ENCODE data around the gene GORASP1.

GORASP1 gene

DNA sequence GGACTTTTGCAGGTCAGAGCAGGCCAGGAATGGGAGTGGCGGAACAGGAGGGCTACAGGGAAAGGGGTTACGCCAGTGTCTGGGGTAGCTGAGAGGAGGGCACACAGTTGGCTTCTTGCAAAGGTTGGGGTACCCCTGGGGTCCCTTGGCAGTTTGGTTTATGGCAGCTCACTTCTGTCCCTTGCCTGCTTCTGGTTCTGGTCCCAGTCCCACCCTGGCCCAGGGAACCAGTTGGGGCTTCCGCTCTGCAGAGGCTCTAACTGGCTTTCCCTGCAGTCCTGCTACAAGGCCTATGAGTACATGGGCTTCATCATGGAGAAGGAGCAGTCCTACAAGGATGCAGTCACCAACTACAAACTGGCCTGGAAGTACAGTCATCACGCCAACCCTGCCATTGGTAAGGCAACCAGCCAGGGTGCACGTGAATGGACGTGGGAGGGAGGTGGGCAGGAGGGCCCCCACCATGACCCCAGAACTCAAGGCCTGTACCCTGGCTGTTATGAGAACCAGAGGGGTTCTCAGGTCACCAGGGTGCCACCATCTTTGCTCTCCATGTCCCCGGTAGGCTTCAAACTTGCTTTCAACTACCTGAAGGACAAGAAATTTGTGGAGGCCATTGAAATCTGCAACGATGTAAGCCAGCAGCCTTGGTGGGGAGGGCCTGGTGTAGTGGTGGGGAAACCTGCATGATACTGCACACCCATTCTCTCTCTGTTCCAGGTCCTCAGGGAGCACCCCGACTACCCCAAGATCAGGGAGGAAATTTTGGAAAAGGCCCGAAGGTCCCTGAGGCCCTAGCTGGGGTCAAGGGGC is 30.8 kb upstream of the GORASP1 start:
- H3K4me3 ChIP-seq (ENCODE audit: low read length) = no peak overlapping the region
- peaks cover 36% of the 10 kb centered on the region for H3K4me1 ChIP-seq (ENCODE audit: control insufficient read depth, insufficient read depth, low read length)
- no peaks in the 10 kb centered on the region for H3K27me3 ChIP-seq (ENCODE audit: control insufficient read depth, insufficient read depth, low read length)
- peaks cover 13% of the 10 kb centered on the region for H3K36me3 ChIP-seq (ENCODE audit: control insufficient read depth, insufficient read depth, low read length)
- H3K9ac ChIP-seq (ENCODE audit: low read length) = no peak overlapping the region
- no peaks in the 10 kb centered on the region for H3K9me3 ChIP-seq (ENCODE audit: control insufficient read depth, low read length)

DNA sequence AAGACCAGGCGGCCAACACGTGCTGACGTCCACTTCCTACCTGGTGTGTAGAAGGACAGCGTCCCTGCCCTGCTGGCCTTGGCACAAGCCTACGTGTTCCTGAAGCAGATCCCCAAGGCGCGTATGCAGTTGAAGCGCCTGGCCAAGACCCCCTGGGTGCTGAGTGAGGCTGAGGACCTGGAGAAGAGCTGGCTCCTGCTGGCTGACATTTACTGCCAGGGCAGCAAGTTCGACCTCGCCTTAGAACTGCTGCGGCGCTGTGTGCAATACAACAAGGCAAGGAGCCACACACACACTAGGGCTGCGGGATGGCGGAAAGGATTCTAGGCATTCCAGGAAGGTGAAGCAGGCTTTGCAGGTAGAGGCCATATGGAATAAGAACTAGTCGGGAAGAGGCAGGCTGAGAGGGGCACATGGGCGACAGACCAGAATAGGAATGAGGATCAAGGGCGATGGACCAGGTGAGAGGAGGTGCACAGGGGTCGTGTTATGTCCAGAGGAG is 30.1 kb upstream of the GORASP1 start:
- Histone ChIP-seq H3K27me3 (ENCODE audit: control insufficient read depth, insufficient read depth, low read length) (no peaks in the 10 kb centered on the region), H3K9me3 (ENCODE audit: control insufficient read depth, low read length) (no peaks in the 10 kb centered on the region), H3K4me1 (ENCODE audit: control insufficient read depth, insufficient read depth, low read length) (peaks cover 31% of the 10 kb centered on the region), H3K9ac (ENCODE audit: low read length) (no peak overlapping the region), H3K4me3 (ENCODE audit: low read length) (no peak overlapping the region), H3K36me3 (ENCODE audit: control insufficient read depth, insufficient read depth, low read length) (peaks cover 6% of the 10 kb centered on the region)

DNA sequence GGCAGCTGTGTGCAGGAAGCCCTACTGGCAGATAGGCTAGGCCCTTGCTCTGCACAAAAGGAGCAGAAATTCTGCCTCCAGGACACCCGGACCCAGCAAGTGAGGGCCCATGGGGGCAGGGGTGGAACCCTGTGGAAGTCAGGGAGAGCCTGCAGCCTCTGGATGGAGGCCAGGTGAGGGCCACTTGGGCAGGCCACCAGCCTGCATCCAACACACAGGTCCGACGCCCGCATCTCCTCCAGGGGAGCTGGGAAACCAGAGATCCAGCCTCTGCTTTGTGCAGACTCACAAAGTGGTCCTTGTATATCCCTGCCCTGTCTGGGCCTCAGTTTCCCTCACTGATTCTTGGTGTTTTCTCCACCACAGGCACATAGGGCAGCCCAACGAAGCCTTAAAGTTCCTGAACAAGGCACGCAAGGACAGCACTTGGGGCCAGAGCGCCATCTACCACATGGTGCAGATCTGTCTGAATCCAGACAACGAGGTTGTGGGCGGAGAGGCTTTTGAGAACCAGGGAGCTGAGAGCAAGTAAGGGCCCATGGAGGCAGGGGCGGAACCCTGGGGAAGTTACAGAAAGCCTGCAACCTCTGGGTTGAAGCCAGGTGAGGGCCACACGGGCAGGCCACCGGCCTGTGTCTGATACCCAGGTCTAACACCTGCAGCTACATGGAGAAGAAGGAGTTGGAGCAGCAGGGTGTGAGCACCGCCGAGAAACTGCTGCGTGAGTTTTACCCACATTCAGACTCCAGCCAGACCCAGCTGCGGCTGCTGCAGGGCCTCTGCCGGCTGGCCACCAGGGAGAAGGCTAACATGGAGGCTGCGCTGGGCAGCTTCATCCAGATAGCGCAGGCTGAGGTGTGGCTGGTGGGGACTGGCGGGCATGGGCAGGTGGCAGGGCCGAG is 29.4 kb upstream of the GORASP1 start:
- peaks cover 30% of the 10 kb centered on the region for H3K4me1 ChIP-seq (ENCODE audit: control insufficient read depth, insufficient read depth, low read length)
- no peaks in the 10 kb centered on the region for H3K27me3 ChIP-seq (ENCODE audit: control insufficient read depth, insufficient read depth, low read length)
- H3K9me3 ChIP-seq (ENCODE audit: control insufficient read depth, low read length) = no peaks in the 10 kb centered on the region
- no peak overlapping the region for H3K9ac ChIP-seq (ENCODE audit: low read length)
- no peak overlapping the region for H3K4me3 ChIP-seq (ENCODE audit: low read length)
- H3K36me3 ChIP-seq (ENCODE audit: control insufficient read depth, insufficient read depth, low read length) = no peaks in the 10 kb centered on the region

DNA sequence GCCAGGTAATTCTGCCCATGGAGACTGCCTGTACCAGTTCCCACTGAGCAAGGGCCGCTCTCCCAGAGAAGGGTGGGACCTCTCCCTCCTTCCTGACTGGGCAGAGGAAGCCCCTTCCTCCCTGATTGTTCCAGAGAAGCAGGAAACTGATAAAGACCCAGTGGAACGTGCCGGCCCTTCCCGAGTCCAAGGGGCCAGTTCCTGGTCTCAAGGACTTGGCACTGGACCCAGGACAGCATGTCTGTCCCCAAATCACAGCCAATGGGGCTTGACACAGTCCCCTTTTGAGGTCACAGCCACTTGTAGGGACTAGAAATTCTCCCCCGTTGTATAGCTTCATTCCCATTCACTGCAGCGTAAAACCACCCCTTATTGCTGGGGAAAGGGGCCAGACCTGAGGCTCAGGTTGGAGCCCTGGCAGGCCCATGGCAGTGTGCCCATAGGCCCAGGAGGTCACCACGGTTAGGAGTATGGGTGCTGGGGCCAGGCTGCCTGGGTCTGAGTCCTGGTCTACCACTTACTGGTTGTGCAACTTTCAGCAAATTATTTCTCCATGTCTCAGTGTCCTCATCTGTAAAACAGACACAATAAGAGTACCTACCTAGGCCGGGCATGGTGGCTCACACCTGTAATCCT is 27.9 kb upstream of the GORASP1 start:
- Histone ChIP-seq H3K4me1 (ENCODE audit: control insufficient read depth, insufficient read depth, low read length) (peaks cover 23% of the 10 kb centered on the region), H3K9ac (ENCODE audit: low read length) (no peak overlapping the region), H3K9me3 (ENCODE audit: control insufficient read depth, low read length) (no peaks in the 10 kb centered on the region), H3K36me3 (ENCODE audit: control insufficient read depth, insufficient read depth, low read length) (no peaks in the 10 kb centered on the region), H3K27me3 (ENCODE audit: control insufficient read depth, insufficient read depth, low read length) (no peaks in the 10 kb centered on the region), H3K4me3 (ENCODE audit: low read length) (no peak overlapping the region)

DNA sequence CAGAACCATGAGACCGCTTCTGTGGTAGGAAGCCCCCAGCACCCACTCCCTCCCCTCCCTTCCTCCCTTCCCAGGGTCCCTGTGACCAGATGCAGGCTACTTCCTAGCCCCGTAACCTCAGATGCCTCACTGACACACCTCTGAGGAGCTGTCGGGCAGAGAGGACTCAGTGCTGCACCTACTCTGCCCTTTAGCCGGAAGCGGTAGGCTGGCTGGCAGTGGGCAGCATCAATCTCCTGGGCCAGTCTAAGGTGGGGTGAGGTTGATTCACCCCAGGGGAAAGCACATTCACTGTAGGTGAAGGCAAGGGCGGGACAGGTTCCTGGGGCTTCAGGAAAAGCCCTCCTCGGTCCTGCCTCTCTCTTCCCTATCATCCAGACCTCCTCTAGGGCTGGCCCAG is 26.9 kb upstream of the GORASP1 start:
- Histone ChIP-seq H3K4me3 (ENCODE audit: low read length) (no peak overlapping the region), H3K36me3 (ENCODE audit: control insufficient read depth, insufficient read depth, low read length) (no peaks in the 10 kb centered on the region), H3K4me1 (ENCODE audit: control insufficient read depth, insufficient read depth, low read length) (peaks cover 22% of the 10 kb centered on the region), H3K27me3 (ENCODE audit: control insufficient read depth, insufficient read depth, low read length) (no peaks in the 10 kb centered on the region), H3K9me3 (ENCODE audit: control insufficient read depth, low read length) (no peaks in the 10 kb centered on the region), H3K9ac (ENCODE audit: low read length) (no peak overlapping the region)

DNA sequence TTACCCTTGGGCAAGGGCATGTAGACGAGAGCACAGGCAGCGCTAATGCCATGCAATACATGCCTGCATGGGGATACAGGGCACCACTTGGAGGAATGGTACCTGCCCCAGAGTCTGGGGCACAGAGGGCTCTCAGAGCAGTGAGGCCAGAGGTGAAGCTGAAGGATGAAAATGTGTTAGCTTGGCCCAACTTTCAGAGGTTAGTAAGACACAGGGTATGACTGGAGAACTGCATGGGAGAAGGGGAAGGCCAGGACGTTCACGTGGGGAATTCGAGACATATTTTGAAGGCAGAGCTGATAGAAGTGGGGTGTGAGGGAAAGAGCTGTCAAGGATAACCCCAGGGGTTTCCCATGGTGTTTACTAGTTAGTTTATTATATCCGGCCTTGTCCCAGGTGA is 26.4 kb upstream of the GORASP1 start:
- no peaks in the 10 kb centered on the region for H3K9me3 ChIP-seq (ENCODE audit: control insufficient read depth, low read length)
- no peaks in the 10 kb centered on the region for H3K36me3 ChIP-seq (ENCODE audit: control insufficient read depth, insufficient read depth, low read length)
- no peak overlapping the region for H3K9ac ChIP-seq (ENCODE audit: low read length)
- peaks cover 22% of the 10 kb centered on the region for H3K4me1 ChIP-seq (ENCODE audit: control insufficient read depth, insufficient read depth, low read length)
- no peak overlapping the region for H3K4me3 ChIP-seq (ENCODE audit: low read length)
- H3K27me3 ChIP-seq (ENCODE audit: control insufficient read depth, insufficient read depth, low read length) = no peaks in the 10 kb centered on the region

DNA sequence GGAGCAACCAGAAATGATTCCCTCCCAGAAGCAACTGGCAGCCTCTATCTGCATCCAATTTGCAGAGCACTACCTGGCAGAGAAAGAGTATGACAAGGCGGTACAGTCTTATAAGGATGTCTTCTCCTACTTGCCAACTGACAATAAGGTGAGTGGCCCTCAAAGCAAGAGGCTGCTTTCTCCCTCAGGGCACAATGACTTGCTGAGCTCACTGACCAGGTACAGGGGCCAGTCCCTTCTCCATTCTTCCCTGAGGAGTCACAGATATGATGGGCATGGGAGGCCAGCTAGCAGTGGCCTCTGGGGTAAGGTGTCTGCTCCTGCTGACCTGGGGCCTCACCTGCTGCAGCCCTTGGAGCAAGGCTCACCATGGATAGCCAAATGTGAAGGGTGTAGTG is 25.7 kb upstream of the GORASP1 start:
- Histone ChIP-seq H3K36me3 (ENCODE audit: control insufficient read depth, insufficient read depth, low read length) (no peaks in the 10 kb centered on the region), H3K4me3 (ENCODE audit: low read length) (no peak overlapping the region), H3K4me1 (ENCODE audit: control insufficient read depth, insufficient read depth, low read length) (peaks cover 22% of the 10 kb centered on the region), H3K9me3 (ENCODE audit: control insufficient read depth, low read length) (no peaks in the 10 kb centered on the region), H3K27me3 (ENCODE audit: control insufficient read depth, insufficient read depth, low read length) (no peaks in the 10 kb centered on the region), H3K9ac (ENCODE audit: low read length) (no peak overlapping the region)

DNA sequence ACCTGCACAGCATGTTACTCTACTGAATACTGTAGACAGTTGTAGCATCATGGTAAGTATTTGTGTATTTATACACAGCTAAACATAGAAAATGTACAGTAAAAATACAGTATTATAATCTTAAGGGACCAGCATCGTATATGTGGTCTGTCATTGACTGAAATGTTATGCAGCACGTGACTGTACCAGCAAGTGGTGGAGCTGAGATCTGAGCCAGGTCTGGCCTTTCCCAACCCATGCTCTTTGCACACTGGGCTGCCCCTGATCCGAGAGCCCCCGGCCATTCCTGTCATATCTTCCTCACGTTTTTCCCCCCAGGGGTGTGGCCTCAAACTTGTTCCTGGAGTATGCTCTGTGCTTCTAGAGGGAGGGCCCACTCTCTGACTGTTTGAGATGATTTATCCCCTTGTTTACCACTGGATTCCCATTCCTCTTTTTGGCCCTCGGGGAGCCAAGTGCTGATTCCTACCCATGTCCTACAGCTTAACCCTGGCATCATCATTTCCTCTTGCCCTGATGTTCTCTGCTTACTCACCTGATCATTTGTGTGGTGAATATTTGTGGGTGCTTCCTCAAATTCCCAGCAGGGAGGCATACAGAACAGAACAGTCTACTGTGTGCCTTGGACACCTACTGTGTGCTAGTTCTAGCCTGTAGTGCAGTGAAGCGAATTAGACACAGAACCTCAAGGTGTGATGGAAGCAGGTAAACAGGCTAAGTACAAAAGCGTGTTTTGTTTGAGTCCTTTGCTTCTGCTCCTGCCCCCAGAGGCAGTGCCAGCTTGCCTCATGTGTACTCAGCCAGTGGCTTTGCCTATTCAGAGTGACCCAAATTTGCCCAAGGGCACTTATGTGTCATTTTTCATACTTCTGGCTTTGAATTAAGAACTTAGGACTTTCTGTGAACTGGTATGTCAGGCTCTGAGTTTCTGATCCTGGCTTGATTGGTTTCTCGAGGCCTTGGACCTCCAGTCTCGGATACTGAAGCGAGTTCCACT is 25.0 kb upstream of the GORASP1 start:
- Histone ChIP-seq H3K27me3 (ENCODE audit: control insufficient read depth, insufficient read depth, low read length) (no peaks in the 10 kb centered on the region), H3K4me3 (ENCODE audit: low read length) (no peak overlapping the region), H3K4me1 (ENCODE audit: control insufficient read depth, insufficient read depth, low read length) (peaks cover 26% of the 10 kb centered on the region), H3K36me3 (ENCODE audit: control insufficient read depth, insufficient read depth, low read length) (no peaks in the 10 kb centered on the region), H3K9me3 (ENCODE audit: control insufficient read depth, low read length) (no peaks in the 10 kb centered on the region), H3K9ac (ENCODE audit: low read length) (no peak overlapping the region)

DNA sequence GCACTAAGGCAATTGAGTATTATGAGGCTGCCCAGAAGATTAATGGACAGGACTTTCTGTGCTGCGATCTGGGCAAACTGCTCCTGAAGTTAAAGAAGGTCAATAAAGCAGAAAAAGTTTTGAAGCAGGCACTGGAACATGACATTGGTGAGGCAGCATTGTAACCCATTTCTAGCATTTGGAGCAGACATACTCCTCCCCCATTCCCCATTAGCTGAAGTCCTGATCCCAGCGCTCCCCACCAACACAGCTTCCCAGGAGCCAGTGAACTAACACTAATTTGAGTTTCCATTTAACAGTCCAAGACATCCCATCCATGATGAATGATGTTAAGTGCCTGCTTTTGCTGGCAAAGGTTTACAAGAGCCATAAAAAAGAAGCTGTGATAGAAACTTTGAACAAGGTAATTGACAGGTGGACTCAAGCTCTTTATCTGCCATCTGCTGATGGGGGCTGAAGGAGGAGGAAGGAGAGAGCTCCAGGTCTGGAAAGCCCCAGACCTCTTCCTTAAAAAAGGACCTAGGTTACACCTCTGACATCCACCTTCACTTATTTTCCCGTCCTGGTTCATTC is 23.4 kb upstream of the GORASP1 start:
- peaks cover 42% of the 10 kb centered on the region for H3K4me1 ChIP-seq (ENCODE audit: control insufficient read depth, insufficient read depth, low read length)

DNA sequence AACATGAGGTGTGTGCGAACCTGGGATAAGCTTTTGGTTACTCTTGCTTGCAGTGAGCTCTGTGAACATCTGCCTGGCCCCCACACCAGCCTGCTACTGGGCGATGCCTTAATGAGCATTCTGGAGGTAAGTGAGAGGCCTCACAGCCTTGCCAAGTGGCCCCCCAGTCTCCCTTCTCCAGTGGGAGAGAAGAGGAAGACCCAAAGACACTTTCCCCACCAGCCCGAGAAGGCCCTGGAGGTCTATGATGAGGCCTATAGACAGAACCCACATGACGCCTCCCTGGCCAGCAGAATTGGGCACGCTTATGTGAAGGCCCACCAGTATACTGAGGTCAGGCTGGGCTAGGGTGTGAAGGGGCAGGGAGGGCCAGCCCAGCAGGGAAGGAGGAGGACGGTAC is 22.6 kb upstream of the GORASP1 start:
- no peaks in the 10 kb centered on the region for H3K9me3 ChIP-seq (ENCODE audit: control insufficient read depth, low read length)
- H3K27me3 ChIP-seq (ENCODE audit: control insufficient read depth, insufficient read depth, low read length) = no peaks in the 10 kb centered on the region
- H3K4me3 ChIP-seq (ENCODE audit: low read length) = no peak overlapping the region
- H3K36me3 ChIP-seq (ENCODE audit: control insufficient read depth, insufficient read depth, low read length) = no peaks in the 10 kb centered on the region
- peaks cover 47% of the 10 kb centered on the region for H3K4me1 ChIP-seq (ENCODE audit: control insufficient read depth, insufficient read depth, low read length)
- no peak overlapping the region for H3K9ac ChIP-seq (ENCODE audit: low read length)

More for the DNA sequence above, 23.4 kb upstream of the GORASP1 start:
- Histone ChIP-seq H3K4me3 (ENCODE audit: low read length) (no peak overlapping the region), H3K27me3 (ENCODE audit: control insufficient read depth, insufficient read depth, low read length) (no peaks in the 10 kb centered on the region), H3K36me3 (ENCODE audit: control insufficient read depth, insufficient read depth, low read length) (no peaks in the 10 kb centered on the region), H3K9me3 (ENCODE audit: control insufficient read depth, low read length) (no peaks in the 10 kb centered on the region), H3K9ac (ENCODE audit: low read length) (no peak overlapping the region)

DNA sequence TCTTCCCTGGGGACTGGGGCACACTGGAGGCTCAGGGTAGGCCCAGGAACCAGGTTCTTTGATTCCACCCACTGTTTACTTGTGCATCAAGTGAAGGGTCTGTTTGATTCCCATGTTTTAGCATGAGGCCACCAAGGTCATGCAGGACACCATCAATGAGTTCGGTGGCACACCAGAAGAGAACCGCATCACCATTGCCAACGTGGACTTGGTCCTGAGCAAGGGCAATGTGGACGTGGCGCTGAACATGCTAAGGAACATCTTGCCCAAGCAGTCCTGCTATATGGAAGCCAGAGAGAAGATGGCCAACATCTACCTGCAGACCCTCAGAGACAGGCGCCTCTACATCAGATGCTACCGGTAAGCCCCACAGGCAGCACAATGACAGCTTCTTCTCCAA is 21.5 kb upstream of the GORASP1 start:
- Histone ChIP-seq H3K36me3 (ENCODE audit: control insufficient read depth, insufficient read depth, low read length) (no peaks in the 10 kb centered on the region), H3K27me3 (ENCODE audit: control insufficient read depth, insufficient read depth, low read length) (no peaks in the 10 kb centered on the region), H3K9ac (ENCODE audit: low read length) (no peak overlapping the region), H3K9me3 (ENCODE audit: control insufficient read depth, low read length) (no peaks in the 10 kb centered on the region), H3K4me3 (ENCODE audit: low read length) (no peak overlapping the region), H3K4me1 (ENCODE audit: control insufficient read depth, insufficient read depth, low read length) (peaks cover 47% of the 10 kb centered on the region)

Measured in mucosa of stomach (tissue), 1 donor.